ENCODE measurements around the gene MMP7.

The MMP7 gene

GRCh38 chr11:102530558-102530957, at the start of gene MMP7:
TSS of gene MMP7 (minus strand) at chr11:102530747. CDS start at chr11:102530700, 47 bp downstream.
- peak; percentile 49 for DNase-seq

GRCh38 chr11:102577723-102578122, 47.2 kb upstream of the MMP7 start:
- DNase-seq, result no peak

DNA sequence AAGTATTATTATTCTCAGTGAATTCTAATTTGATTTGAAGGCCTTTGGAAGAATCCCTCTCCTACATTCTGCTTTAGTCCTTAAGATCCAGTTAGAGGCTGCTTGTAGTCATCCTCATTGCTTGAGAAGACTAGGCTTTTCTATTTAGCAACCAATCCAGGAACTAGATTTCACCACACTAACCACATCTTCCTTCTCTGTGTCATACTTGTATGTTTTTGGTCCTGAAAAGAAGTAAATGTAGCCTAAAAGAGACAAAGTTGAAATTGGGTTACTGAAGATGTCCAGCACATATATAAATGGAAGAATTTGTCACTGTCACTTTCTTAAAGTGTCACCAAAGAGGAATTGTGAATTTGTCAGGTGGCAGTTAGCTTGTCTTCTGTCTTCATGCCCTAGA, 46.6 kb upstream of the MMP7 start:
- DNase-seq, result peak; percentile 94

DNA sequence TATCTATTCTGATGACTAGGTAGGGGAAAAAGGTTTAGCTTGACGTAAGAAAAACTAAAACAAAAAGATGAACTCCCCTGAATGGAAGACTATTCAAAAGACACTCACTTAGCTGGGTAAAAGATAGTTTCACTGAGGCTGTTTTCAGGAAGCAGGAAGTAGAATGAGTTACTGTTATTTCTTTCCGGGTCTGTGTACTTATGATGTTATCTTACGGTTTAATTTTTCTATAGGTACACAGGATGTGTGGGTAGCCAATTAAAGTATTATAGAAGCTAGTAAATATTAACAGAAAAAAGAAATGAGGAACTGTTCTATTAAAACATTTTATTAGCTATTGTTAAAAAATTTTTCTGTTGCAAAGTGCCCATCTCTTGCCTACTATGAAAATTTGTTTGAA, 45.8 kb upstream of the MMP7 start:
- DNase-seq, result no peak

GRCh38 chr11:102575012-102575411, 44.5 kb upstream of the MMP7 start:
- no peak for DNase-seq

DNA sequence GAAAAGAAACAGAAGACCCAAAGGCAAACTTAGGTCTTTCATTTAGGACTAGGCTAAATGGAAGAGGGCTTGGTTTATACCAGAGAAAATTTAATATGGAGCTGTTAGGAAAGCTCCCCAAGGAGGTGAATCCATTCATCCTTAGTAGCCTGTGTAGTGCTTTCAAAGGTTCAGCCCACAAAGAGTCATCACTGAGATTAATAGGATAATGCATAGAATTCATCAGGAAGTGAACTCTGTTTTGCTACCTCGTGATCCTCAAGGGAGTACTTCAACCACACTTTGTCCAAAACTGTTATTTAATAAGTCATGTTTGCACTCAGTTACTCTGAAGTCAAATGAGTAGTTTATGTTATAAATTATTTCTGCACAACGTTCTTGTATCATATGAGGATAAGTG, 43.3 kb upstream of the MMP7 start:
- peak; percentile 8 for DNase-seq

- no peak for DNase-seq
Observed at GRCh38 chr11:102572554-102573220, 42.1 kb upstream of the MMP7 start.

- DNase-seq, result no peak
Observed at GRCh38 chr11:102568851-102569250, 38.3 kb upstream of the MMP7 start.

- DNase-seq, result no peak
Observed at GRCh38 chr11:102566112-102566511, 35.6 kb upstream of the MMP7 start.

DNA sequence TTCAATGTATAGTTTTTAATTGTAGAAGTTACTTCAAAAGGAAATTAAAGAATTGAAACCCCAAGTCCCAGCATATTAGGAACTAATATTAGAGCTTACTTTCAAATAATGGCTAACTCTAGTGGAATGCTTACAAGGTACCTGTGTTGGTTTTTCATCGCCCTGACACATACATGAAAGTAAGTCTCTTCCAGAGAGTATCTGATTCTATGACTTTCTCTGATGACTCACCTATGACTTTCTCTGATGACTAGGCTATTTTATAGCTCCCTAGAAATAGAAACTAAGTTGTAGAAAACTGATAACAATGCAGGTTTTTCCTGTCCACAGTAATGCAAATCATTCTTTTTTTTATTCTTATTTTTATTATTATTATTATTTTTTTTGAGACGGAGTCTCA, 33.6 kb upstream of the MMP7 start:
- DNase-seq, result peak; percentile 50

DNA sequence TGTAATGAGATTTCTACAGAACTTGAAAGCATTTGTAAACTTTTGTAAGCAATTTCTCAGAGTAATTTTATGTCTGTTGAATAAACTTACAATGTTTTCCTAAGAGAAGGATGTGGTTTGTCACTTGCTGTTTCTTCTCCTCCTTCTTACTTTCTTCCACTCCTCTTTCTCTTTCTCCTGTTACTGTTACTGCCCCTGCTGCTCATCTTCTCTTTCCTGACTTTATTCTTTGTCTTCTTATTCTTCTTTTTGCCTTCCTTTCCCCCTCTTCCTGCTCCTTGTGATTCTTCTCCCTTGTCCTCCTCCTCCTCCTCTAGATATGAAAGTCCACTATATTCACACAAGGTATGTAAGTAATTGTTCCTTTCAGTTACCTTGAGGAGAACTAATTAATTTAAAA, 31.1 kb upstream of the MMP7 start:
- no peak for DNase-seq

DNA sequence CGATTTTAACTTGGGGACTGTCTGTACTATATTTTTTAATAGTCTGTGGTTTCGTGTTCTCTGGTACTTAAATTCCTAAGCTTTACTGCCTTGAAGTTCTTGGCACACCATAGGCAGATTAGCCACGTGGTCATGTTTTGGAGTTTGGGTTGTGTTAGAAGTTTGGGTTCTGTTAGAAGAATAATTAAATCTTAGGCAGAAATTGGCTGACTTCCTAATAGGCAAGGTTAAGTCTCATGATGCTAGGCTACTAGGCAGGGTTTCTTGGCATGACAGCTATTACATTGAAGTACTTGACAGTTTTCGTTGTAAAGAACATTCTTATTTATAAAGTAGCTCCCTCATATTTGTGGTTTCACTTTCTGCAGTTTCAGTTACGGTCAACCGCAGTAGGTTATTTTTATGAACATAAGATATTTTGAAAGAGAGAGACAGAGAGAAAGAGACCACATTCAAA, 30.0 kb upstream of the MMP7 start:
- DNase-seq, result peak; percentile 91

GRCh38 chr11:102559839-102560238, 29.3 kb upstream of the MMP7 start:
- DNase-seq, result no peak

DNA sequence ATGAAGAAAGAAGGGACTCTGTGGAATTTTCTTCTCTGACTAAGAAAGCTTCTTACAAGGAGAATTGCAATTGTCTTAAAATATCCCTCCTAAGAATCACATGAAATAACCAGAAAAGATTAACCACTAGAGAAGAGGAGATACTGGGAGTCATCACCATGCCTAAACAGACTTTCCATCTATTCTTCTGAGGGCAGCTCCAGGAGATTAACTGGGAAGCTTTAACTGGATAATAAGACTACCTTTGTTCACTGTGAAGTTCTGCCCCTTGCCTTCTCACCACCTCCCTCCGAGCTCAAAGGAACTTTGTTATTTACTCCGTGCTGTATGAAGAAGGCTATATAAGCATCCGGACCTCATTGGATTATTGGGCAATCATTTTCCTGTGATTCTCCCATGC, 24.5 kb upstream of the MMP7 start:
- DNase-seq, result no peak

DNA sequence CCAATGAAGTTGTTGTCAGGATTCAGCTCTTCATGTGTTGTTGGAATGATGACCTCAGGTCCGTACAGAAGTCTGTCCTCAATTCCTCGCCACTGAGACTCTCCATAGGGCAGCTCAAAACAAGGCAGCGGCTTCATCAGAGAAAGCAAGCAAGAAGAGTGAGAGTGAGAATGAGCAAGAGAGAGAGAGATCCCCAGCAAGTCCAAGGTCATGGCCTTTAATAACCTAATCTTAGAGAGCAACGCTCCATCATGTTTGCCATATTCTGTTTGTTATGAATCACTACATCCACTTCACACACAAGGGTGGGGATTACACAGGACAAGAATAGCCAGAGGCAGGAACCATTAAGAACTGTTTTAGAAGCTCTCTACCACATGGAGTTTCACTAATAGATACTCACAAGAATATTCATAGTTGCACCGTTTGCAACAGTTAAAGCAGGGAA, 23.3 kb upstream of the MMP7 start:
- peak; percentile 26 for DNase-seq

GRCh38 chr11:102552447-102553194, 22.1 kb upstream of the MMP7 start:
- no peak for DNase-seq

DNA sequence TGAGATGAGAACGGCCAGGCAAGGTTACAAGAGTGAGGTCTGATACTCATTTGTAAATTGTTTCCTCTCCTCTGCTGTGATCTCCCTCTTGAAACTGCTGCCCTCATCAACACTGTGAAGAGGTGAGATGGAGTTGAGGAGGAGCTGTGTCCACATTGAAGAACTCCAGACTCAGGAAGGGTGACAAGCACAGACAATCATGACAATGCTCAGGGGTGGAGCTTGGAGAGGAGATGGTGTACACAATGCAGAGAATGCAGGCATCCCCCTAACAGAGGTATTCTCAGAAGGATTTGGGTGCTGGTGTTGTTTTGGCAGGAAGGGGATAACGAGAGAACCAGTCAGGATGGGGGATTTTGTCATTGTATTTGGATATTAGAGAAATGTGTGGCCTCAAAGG, 21.5 kb upstream of the MMP7 start:
- DNase-seq, result no peak

DNA sequence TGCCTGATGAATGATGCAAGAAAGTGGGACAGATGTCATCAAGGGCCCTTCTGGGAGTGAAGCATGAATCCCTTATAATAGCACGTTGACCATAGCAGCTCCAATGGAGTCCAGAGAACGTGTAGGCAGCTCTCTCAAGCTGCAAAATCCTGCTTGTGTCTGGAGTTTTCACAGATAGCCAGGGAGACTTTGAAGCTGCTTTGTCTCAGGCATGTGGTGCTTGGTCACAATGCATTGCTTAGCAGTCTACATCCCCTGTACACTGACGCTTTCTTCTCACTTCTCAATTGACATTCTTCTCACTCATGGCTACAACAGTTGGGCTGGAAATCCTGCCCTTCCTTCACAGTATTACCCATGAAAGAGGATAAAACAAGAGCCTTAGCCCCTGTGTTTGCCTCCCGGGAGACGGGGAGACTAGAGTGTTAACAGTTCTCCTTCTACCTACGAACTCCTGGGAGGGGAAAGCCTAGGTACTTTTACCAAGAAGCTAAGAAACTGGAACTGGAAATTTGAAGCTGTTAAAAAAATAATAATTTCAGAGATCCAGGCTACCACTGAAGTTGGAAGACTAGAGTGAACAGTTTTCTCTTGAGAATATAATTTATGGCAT, 20.7 kb upstream of the MMP7 start:
- DNase-seq, result no peak

- DNase-seq, result peak; percentile 98
Observed at GRCh38 chr11:102546923-102547471, 16.4 kb upstream of the MMP7 start.

GRCh38 chr11:102546427-102546826, 15.9 kb upstream of the MMP7 start:
- no peak for DNase-seq

DNA sequence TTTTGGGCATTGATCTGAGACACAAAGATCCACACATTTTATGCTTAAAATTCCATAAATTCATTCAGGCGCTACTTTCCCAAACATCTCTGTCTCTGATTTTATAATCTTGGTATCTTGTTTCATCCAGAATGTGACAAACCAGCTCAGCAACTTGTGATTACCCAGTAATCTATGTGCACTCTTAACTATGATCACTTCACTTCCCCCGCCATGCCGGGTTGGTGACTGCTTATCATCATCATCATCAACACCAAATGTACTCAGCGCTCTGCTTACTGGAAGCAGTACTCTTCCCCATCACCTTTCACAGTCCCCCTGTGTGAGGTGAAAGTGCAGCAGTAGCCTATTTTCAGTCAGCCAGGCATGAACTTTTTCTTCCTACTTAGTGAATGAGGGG, 15.2 kb upstream of the MMP7 start:
- no peak for DNase-seq

DNA sequence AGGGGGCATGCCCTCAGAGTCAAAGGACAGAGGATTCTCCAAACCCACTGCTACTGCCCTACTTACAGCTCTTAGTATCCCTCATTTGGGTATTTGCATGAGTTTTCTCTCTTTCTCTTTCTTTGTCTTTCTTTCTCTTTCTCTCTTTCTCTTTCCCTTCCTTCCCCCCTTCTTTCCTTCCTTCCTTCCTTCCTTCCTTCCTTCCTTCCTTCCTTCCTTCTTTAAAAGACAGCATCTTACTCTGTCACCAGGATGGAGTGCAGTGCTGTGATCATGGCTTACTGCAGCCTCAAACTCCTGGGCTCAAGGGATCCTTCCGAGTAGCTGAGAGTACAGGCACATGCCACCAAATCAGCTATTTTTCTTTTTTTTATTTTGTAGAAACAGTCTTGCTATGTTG, 14.0 kb upstream of the MMP7 start:
- DNase-seq, result no peak

DNA sequence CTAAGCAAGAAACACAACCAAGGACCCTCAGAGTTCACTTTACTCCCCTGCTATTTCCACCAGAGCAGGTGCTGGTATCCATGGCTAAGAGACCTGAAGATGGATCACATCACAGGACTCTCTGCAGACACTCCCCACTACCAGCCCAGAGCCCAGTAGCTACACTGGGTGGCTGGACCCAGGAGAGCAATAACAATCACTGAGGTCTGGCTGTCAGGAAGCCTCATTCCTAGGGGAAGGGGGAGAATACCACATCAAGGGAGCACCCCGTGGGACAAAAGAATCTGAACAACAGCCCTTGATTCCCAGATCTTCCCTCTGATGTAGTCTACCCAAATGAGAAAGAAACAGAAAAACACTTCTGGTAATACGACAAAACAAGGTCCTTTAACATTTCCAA, 9.0 kb upstream of the MMP7 start:
- no peak for DNase-seq

DNA sequence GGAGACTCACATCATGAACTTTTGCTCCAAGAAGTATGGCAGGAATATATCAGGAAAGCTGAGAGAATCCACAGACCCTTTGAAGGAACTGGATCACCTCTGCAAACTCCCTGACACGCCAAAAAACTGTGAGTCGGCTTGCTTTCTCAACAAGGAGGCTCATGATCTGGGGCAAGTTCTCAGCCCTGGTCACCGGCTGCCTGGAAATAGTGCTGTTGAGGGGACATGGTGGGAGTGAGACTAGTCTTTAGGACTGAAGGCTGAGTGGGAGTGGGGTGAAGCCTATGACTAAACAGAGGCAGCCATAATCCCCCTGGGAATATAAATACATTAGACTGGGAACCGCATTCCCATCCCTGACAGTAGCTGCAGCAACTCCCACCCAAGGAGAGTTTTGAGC, 8.4 kb upstream of the MMP7 start:
- no peak for DNase-seq
